ENCODE results near the gene FHL3.
"Not testable (repeated sequence)": the region's sequence is repeated elsewhere in the genome, so short reads cannot be mapped to it uniquely, and the experiment has no call there.

FHL3 gene

GRCh38 chr1:37983546-37983945 is 21.8 kb downstream of the FHL3 start:
- DNase-seq: no peak

GRCh38 chr1:37978541-37978940 is 26.8 kb downstream of the FHL3 start:
- DNase-seq: no peak

- peak; percentile 53 for DNase-seq
These were observed 30.2 kb downstream of the FHL3 start for GRCh38 chr1:37975083-37975482.

GRCh38 chr1:37974567-37974966 is 30.7 kb downstream of the FHL3 start:
- DNase-seq: no peak

- DNase-seq: not testable (repeated sequence)
These were observed 31.6 kb downstream of the FHL3 start for GRCh38 chr1:37973684-37974083.

GRCh38 chr1:37965301-37965700 is 40.0 kb downstream of the FHL3 start:
- no peak for DNase-seq

GRCh38 chr1:37964106-37964505 is 41.2 kb downstream of the FHL3 start:
- not testable (repeated sequence) for DNase-seq

GRCh38 chr1:37958690-37959089 is 46.6 kb downstream of the FHL3 start:
- no peak for DNase-seq

GRCh38 chr1:37955685-37956084 is 49.6 kb downstream of the FHL3 start:
- no peak for DNase-seq

GRCh38 chr1:37954316-37954971 is 50.9 kb downstream of the FHL3 start:
- DNase-seq: no peak

GRCh38 chr1:37952738-37953137 is 52.6 kb downstream of the FHL3 start:
- no peak for DNase-seq

GRCh38 chr1:37951783-37952624 is 53.3 kb downstream of the FHL3 start:
- DNase-seq: no peak

GRCh38 chr1:37951041-37951782 is 54.1 kb downstream of the FHL3 start:
- no peak for DNase-seq

GRCh38 chr1:37949524-37950152 is 55.7 kb downstream of the FHL3 start:
- no peak for DNase-seq

- DNase-seq: no peak
These were observed 56.5 kb downstream of the FHL3 start for GRCh38 chr1:37948841-37949240.

- no peak for DNase-seq
These were observed 57.1 kb downstream of the FHL3 start for GRCh38 chr1:37948166-37948565.

- DNase-seq: no peak
These were observed 58.0 kb downstream of the FHL3 start for GRCh38 chr1:37947364-37947763.
